SJCRH30 (cell line): ENCODE results near the gene ZNF474. TPM values are rescaled to one million over a fixed set of nuclear protein-coding genes. Genes with fewer than 3 reads are reported as not detected.

ENCODE experiments used
- DNase-seq, 2 experiments: peaks; one replicate each; pipeline ENCODE4 v3.0.0-alpha.2; 2015 to 2020
- H3K27ac ChIP-seq: fragments of 250-450 bp; sonication (Bioruptor Pico); 2 replicates; pipeline ENCODE4 v1.5.1; 2020; ENCODE audit warnings: mild to moderate bottlenecking, moderate library complexity
- H3K27me3 ChIP-seq: fragments of 250-450 bp; sonication (Bioruptor Pico); 2 replicates; pipeline ENCODE4 v1.5.1; 2020; ENCODE audit warnings: mild to moderate bottlenecking, moderate library complexity
- H3K36me3 ChIP-seq: fragments of 250-450 bp; sonication (Bioruptor Pico); 2 replicates; pipeline ENCODE4 v1.5.1; 2020; ENCODE audit warnings: mild to moderate bottlenecking, moderate library complexity
- H3K4me1 ChIP-seq: fragments of 250-450 bp; sonication (Bioruptor Pico); 2 replicates; pipeline ENCODE4 v1.5.1; 2020; ENCODE audit warnings: mild to moderate bottlenecking, moderate library complexity
- H3K4me3 ChIP-seq: fragments of 250-450 bp; sonication (Bioruptor Pico); 2 replicates; pipeline ENCODE4 v1.5.1; 2020; ENCODE audit warnings: mild to moderate bottlenecking, moderate library complexity
- H3K9me3 ChIP-seq: fragments of 250-450 bp; sonication (Bioruptor Pico); replicated peaks from 2 replicates; pipeline ENCODE4 v1.5.1; 2020; ENCODE audit warnings: mild to moderate bottlenecking, moderate library complexity
- total RNA-seq: library from RNA; depleted of rRNA; stranded (reverse); fragments of >200 nt; shearing (Covaris generic); gene quantifications from 2 replicates; pipeline ENCODE4 v1.2.3, GENCODE V29; 2014

ZNF474 gene
- total RNA-seq, 1 experiment from 2014 or later: 0.16 TPM

- Histone ChIP-seq H3K27me3 (no peaks in the 10 kb centered on the region), H3K4me3 (no peak overlapping the region), H3K36me3 (no peaks in the 10 kb centered on the region), H3K4me1 (no peaks in the 10 kb centered on the region), H3K27ac (no peak overlapping the region), H3K9me3 (no peaks in the 10 kb centered on the region)
- DNase-seq: no peak
Observed at GRCh38 chr5:122154910-122155309, 25.6 kb downstream of the ZNF474 start.

- Histone ChIP-seq H3K9me3 (no peaks in the 10 kb centered on the region), H3K36me3 (no peaks in the 10 kb centered on the region), H3K4me3 (no peak overlapping the region), H3K4me1 (no peaks in the 10 kb centered on the region), H3K27me3 (no peaks in the 10 kb centered on the region), H3K27ac (no peak overlapping the region)
- no peak for DNase-seq
Observed at GRCh38 chr5:122155546-122155945, 26.2 kb downstream of the ZNF474 start.

- no peaks in the 10 kb centered on the region for H3K4me1 ChIP-seq
- H3K4me3 ChIP-seq: no peak overlapping the region
- no peaks in the 10 kb centered on the region for H3K9me3 ChIP-seq
- peak; percentile 13 to 56 for DNase-seq
- no peaks in the 10 kb centered on the region for H3K27me3 ChIP-seq
- no peak overlapping the region for H3K27ac ChIP-seq
- no peaks in the 10 kb centered on the region for H3K36me3 ChIP-seq
Observed at GRCh38 chr5:122156724-122157325, 27.5 kb downstream of the ZNF474 start.

GRCh38 chr5:122162100-122162638 is 32.8 kb downstream of the ZNF474 start:
- no peaks in the 10 kb centered on the region for H3K27me3 ChIP-seq
- H3K9me3 ChIP-seq: no peaks in the 10 kb centered on the region
- no peak for DNase-seq
- H3K36me3 ChIP-seq: no peaks in the 10 kb centered on the region
- H3K27ac ChIP-seq: no peak overlapping the region
- H3K4me1 ChIP-seq: no peaks in the 10 kb centered on the region
- no peak overlapping the region for H3K4me3 ChIP-seq

- H3K36me3 ChIP-seq: no peaks in the 10 kb centered on the region
- no peaks in the 10 kb centered on the region for H3K4me1 ChIP-seq
- no peaks in the 10 kb centered on the region for H3K27me3 ChIP-seq
- no peaks in the 10 kb centered on the region for H3K9me3 ChIP-seq
- no peak for DNase-seq
- no peak overlapping the region for H3K4me3 ChIP-seq
- H3K27ac ChIP-seq: no peak overlapping the region
Observed at GRCh38 chr5:122163121-122164069, 34.0 kb downstream of the ZNF474 start.

- Histone ChIP-seq H3K27ac (no peak overlapping the region), H3K4me1 (no peaks in the 10 kb centered on the region)
- no peak for DNase-seq
Observed at GRCh38 chr5:122164070-122164435, 34.7 kb downstream of the ZNF474 start.

GRCh38 chr5:122164831-122165558 is 35.6 kb downstream of the ZNF474 start:
- Histone ChIP-seq H3K4me3 (no peak overlapping the region), H3K27me3 (no peaks in the 10 kb centered on the region), H3K36me3 (no peaks in the 10 kb centered on the region), H3K9me3 (no peaks in the 10 kb centered on the region), H3K4me1 (no peaks in the 10 kb centered on the region), H3K27ac (no peak overlapping the region)
- no peak for DNase-seq

More at GRCh38 chr5:122164070-122164435, 34.7 kb downstream of the ZNF474 start:
- Histone ChIP-seq H3K27me3 (no peaks in the 10 kb centered on the region), H3K4me3 (no peak overlapping the region), H3K36me3 (no peaks in the 10 kb centered on the region), H3K9me3 (no peaks in the 10 kb centered on the region)

- Histone ChIP-seq H3K9me3 (no peaks in the 10 kb centered on the region), H3K27ac (no peak overlapping the region), H3K4me1 (no peaks in the 10 kb centered on the region), H3K36me3 (no peaks in the 10 kb centered on the region), H3K27me3 (no peaks in the 10 kb centered on the region), H3K4me3 (no peak overlapping the region)
- DNase-seq: no peak
Observed at GRCh38 chr5:122165559-122166078, 36.3 kb downstream of the ZNF474 start.

GRCh38 chr5:122169350-122170103 is 40.2 kb downstream of the ZNF474 start:
- no peak overlapping the region for H3K4me3 ChIP-seq
- no peaks in the 10 kb centered on the region for H3K36me3 ChIP-seq
- no peak overlapping the region for H3K27ac ChIP-seq
- no peaks in the 10 kb centered on the region for H3K27me3 ChIP-seq
- no peaks in the 10 kb centered on the region for H3K9me3 ChIP-seq
- no peak for DNase-seq
- H3K4me1 ChIP-seq: no peaks in the 10 kb centered on the region

- Histone ChIP-seq H3K9me3 (no peaks in the 10 kb centered on the region), H3K4me1 (no peaks in the 10 kb centered on the region), H3K27me3 (no peaks in the 10 kb centered on the region), H3K36me3 (no peaks in the 10 kb centered on the region), H3K27ac (no peak overlapping the region), H3K4me3 (no peak overlapping the region)
- peak in 1 of 2 experiments; percentile 14 for DNase-seq
Observed at GRCh38 chr5:122170620-122171019, 41.3 kb downstream of the ZNF474 start.

GRCh38 chr5:122172207-122172606 is 42.9 kb downstream of the ZNF474 start:
- Histone ChIP-seq H3K27me3 (no peaks in the 10 kb centered on the region), H3K9me3 (no peaks in the 10 kb centered on the region)
- DNase-seq: no peak

GRCh38 chr5:122173474-122174415 is 44.4 kb downstream of the ZNF474 start:
- no peaks in the 10 kb centered on the region for H3K4me1 ChIP-seq
- no peak overlapping the region for H3K4me3 ChIP-seq
- H3K27me3 ChIP-seq: no peaks in the 10 kb centered on the region
- H3K36me3 ChIP-seq: no peaks in the 10 kb centered on the region
- no peak overlapping the region for H3K27ac ChIP-seq
- no peaks in the 10 kb centered on the region for H3K9me3 ChIP-seq
- no peak for DNase-seq

More at GRCh38 chr5:122172207-122172606, 42.9 kb downstream of the ZNF474 start:
- Histone ChIP-seq H3K36me3 (no peaks in the 10 kb centered on the region), H3K4me3 (no peak overlapping the region), H3K27ac (no peak overlapping the region), H3K4me1 (no peaks in the 10 kb centered on the region)

GRCh38 chr5:122175091-122175490 is 45.7 kb downstream of the ZNF474 start:
- H3K27me3 ChIP-seq: no peaks in the 10 kb centered on the region
- no peaks in the 10 kb centered on the region for H3K4me1 ChIP-seq
- H3K27ac ChIP-seq: no peak overlapping the region
- no peak for DNase-seq
- H3K36me3 ChIP-seq: no peaks in the 10 kb centered on the region
- H3K4me3 ChIP-seq: no peak overlapping the region
- H3K9me3 ChIP-seq: no peaks in the 10 kb centered on the region
